GM23338 (cell line): ENCODE measurements around the gene PRR32.

Experiments used
- EZH2 ChIP-seq: fragments of 200-600 bp; sonication (generic); IDR thresholded peaks from one replicate; pipeline ENCODE4 v1.8.0; 2017; ENCODE audit warnings: antibody characterized with exemption, mild to moderate bottlenecking, low read depth; ENCODE audit not compliant: unreplicated experiment
- POLR2AphosphoS5 ChIP-seq: IDR thresholded peaks from 2 replicates; pipeline ENCODE4 v1.6.1; 2016; ENCODE audit warnings: antibody characterized with exemption, low read depth
- TF ChIP-seq, protein P1 (sequence below), 2 experiments: fragments of 200-600 bp in 1 of 2; sonication (generic) in 1 of 2; conservative IDR thresholded peaks; 2 replicates each; pipeline versions ENCODE4 v1.5.1 to v1.6.1; 2016 to 2017; ENCODE audit warnings: antibody characterized with exemption in 2 of 2, low read depth in 2 of 2, mild to moderate bottlenecking in 2 of 2, moderate library complexity in 1 of 2

DNA sequence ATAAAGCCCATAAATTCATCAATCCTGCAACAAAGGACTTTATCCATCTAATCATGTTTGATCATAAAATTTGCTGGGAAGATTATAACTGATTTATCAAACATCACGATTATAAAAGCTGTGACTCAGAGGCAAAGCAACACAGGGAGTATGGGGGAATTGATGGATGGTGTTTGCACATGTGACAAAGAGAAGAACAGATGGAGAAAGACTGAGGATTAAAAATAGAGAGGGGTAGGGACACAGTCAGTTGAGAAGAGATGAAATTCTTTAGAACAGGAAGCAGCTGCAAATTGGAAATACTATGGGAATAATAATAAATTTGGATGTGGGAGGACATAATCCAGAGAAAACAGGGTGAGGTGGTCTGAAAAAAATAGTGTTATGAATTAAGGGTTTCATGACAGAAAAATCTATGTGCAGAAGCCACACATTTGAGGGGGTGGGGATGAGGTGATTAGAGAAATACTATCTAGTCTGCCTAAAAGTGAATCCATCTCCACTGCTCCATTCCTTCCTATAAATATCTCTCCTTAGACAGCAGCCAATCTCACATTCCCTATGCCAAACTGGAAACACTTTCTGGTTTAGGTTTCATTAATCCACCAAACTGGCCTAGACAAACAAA lies 6.2 kb downstream of the PRR32 start:
- TF ChIP-seq, protein P1, sequence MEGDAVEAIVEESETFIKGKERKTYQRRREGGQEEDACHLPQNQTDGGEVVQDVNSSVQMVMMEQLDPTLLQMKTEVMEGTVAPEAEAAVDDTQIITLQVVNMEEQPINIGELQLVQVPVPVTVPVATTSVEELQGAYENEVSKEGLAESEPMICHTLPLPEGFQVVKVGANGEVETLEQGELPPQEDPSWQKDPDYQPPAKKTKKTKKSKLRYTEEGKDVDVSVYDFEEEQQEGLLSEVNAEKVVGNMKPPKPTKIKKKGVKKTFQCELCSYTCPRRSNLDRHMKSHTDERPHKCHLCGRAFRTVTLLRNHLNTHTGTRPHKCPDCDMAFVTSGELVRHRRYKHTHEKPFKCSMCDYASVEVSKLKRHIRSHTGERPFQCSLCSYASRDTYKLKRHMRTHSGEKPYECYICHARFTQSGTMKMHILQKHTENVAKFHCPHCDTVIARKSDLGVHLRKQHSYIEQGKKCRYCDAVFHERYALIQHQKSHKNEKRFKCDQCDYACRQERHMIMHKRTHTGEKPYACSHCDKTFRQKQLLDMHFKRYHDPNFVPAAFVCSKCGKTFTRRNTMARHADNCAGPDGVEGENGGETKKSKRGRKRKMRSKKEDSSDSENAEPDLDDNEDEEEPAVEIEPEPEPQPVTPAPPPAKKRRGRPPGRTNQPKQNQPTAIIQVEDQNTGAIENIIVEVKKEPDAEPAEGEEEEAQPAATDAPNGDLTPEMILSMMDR (conservative IDR thresholded peaks at IDR 0.05; ENCODE audit: low read depth in 2 of 2), result no peak
- TF ChIP-seq EZH2 (no peak), POLR2AphosphoS5 (no peak)
